C4-2B (cell line): ENCODE measurements around the gene LVRN.

Source experiments
- ZFX ChIP-seq: fragments of 450-650 bp; IDR thresholded peaks from 2 replicates; pipeline ENCODE4 v1.6.1; 2017
- TF ChIP-seq, protein P1 (sequence below): fragments of 450-650 bp; conservative IDR thresholded peaks from 2 replicates; pipeline ENCODE4 v1.5.1; 2017; ENCODE audit warnings: mild to moderate bottlenecking

DNA sequence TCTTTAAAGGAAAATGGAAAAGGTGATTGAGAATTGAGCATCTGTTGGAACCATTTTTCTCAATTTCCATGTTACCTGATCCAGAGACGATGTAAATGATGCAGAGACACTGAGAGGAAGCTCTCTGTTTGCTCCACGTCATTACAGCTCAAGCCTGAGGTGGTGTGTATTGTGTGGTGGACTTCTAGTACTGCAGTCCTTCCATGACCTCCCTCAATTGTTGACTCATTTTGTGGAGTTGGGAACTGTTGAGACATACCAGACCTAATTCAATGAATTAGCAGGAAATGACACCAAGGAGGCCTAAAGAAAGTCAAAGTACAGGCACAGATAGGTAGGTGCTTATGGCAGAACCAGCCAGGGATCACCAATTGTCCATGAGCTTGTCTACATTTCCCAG lies 15.6 kb upstream of the LVRN start:
- TF ChIP-seq, protein P1, sequence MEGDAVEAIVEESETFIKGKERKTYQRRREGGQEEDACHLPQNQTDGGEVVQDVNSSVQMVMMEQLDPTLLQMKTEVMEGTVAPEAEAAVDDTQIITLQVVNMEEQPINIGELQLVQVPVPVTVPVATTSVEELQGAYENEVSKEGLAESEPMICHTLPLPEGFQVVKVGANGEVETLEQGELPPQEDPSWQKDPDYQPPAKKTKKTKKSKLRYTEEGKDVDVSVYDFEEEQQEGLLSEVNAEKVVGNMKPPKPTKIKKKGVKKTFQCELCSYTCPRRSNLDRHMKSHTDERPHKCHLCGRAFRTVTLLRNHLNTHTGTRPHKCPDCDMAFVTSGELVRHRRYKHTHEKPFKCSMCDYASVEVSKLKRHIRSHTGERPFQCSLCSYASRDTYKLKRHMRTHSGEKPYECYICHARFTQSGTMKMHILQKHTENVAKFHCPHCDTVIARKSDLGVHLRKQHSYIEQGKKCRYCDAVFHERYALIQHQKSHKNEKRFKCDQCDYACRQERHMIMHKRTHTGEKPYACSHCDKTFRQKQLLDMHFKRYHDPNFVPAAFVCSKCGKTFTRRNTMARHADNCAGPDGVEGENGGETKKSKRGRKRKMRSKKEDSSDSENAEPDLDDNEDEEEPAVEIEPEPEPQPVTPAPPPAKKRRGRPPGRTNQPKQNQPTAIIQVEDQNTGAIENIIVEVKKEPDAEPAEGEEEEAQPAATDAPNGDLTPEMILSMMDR = no peak
- no peak for TF ChIP-seq ZFX
